KOPT-K1 (cell line): ENCODE results near the gene GAK.
A peak's percentile ranks its signal among the peaks of the same experiment; 100 is the strongest.
"Not testable (repeated sequence)": the region's sequence is repeated elsewhere in the genome, so short reads cannot be mapped to it uniquely, and the experiment has no call there.

Experiments
- H3K27ac ChIP-seq: fragments of 200-600 bp; sonication (generic); 2 replicates; pipeline ENCODE4 v1.5.1; 2016; ENCODE audit warnings: antibody characterized with exemption, mild to moderate bottlenecking, low read depth, low read length; ENCODE audit not compliant: poor library complexity, severe bottlenecking
- H3K36me3 ChIP-seq: fragments of 200-600 bp; sonication (generic); 2 replicates; pipeline ENCODE4 v1.5.1; 2017; ENCODE audit warnings: antibody characterized with exemption, mild to moderate bottlenecking, low read length, moderate library complexity; ENCODE audit not compliant: insufficient read depth
- H3K9me3 ChIP-seq: fragments of 200-600 bp; sonication (generic); 2 replicates; pipeline ENCODE4 v1.5.1; 2017; ENCODE audit warnings: antibody characterized with exemption, low read length, mild to moderate bottlenecking; ENCODE audit not compliant: insufficient read depth, poor library complexity, severe bottlenecking

The GAK gene

GRCh38 chr4:931960-932712 is at the start of gene GAK, which contains the start of gene TMEM175:
Gene GAK, minus strand, starts transcription at chr4:932316. Its CDS starts 129 bp downstream, at chr4:932187.
Gene TMEM175, plus strand, starts transcription at chr4:932460. Its CDS starts 15,280 bp downstream, at chr4:947740.
- no peaks in the 10 kb centered on the region for H3K9me3 ChIP-seq
- H3K36me3 ChIP-seq = no peaks in the 10 kb centered on the region
- H3K27ac ChIP-seq = peak within 1 kb of the TSS; percentile 85

GRCh38 chr4:978957-979701 is 47.0 kb upstream of the GAK start:
- Histone ChIP-seq H3K9me3 (peaks cover 4% of the 10 kb centered on the region), H3K27ac (no peak overlapping the region), H3K36me3 (no peaks in the 10 kb centered on the region)

GRCh38 chr4:976016-976415 is 43.9 kb upstream of the GAK start:
- H3K27ac ChIP-seq, H3K9me3 ChIP-seq, H3K36me3 ChIP-seq: not testable (repeated sequence)

- Histone ChIP-seq H3K9me3 (peaks cover 4% of the 10 kb centered on the region), H3K27ac (no peak overlapping the region), H3K36me3 (no peaks in the 10 kb centered on the region; the same call in 1 of the 2 replicates)
These were observed 42.6 kb upstream of the GAK start for GRCh38 chr4:974668-975067.

- Histone ChIP-seq H3K36me3 (no peaks in the 10 kb centered on the region; the same call in 1 of the 2 replicates), H3K9me3 (peaks cover 4% of the 10 kb centered on the region), H3K27ac (peak within 1 kb of the TSS; percentile 48)
These were observed 41.6 kb upstream of the GAK start, which contains the start of gene DGKQ for GRCh38 chr4:973431-974397. Gene DGKQ, minus strand, starts transcription at chr4:973569. Its CDS starts 87 bp downstream, at chr4:973482.

- Histone ChIP-seq H3K27ac (peak overlapping the region; percentile 48), H3K9me3 (peaks cover 4% of the 10 kb centered on the region), H3K36me3 (no peaks in the 10 kb centered on the region; the same call in 1 of the 2 replicates)
These were observed 40.7 kb upstream of the GAK start for GRCh38 chr4:972651-973424.

- no peak overlapping the region for H3K27ac ChIP-seq
- H3K9me3 ChIP-seq = peaks cover 4% of the 10 kb centered on the region
These were observed 39.8 kb upstream of the GAK start for GRCh38 chr4:971666-972500.

GRCh38 chr4:970854-971520 is 38.9 kb upstream of the GAK start:
- Histone ChIP-seq H3K9me3 (peaks cover 4% of the 10 kb centered on the region), H3K27ac (no peak overlapping the region), H3K36me3 (peaks cover 11% of the 10 kb centered on the region; the same call in 1 of the 2 replicates)

More at GRCh38 chr4:971666-972500, 39.8 kb upstream of the GAK start:
- peaks cover 2% of the 10 kb centered on the region; the same call in 1 of the 2 replicates for H3K36me3 ChIP-seq

- peaks cover 19% of the 10 kb centered on the region for H3K36me3 ChIP-seq
- peaks cover 4% of the 10 kb centered on the region for H3K9me3 ChIP-seq
- no peak overlapping the region for H3K27ac ChIP-seq
These were observed 38.1 kb upstream of the GAK start for GRCh38 chr4:970046-970745.

- H3K36me3 ChIP-seq = peaks cover 33% of the 10 kb centered on the region
- no peaks in the 10 kb centered on the region for H3K9me3 ChIP-seq
- H3K27ac ChIP-seq = no peak overlapping the region
These were observed 36.7 kb upstream of the GAK start for GRCh38 chr4:968621-969394.

- Histone ChIP-seq H3K36me3 (peaks cover 37% of the 10 kb centered on the region), H3K9me3 (no peaks in the 10 kb centered on the region), H3K27ac (no peak overlapping the region)
These were observed 36.1 kb upstream of the GAK start for GRCh38 chr4:968221-968620.
